Uterus (tissue), 4 donors: Measurements from ENCODE around the gene SPATA16. TPM values are rescaled to one million over a fixed set of nuclear protein-coding genes. Genes with fewer than 3 reads are reported as not detected.

Source experiments
- DNase-seq, 2 donors: peaks; one replicate each; pipeline ENCODE4 v3.0.0-alpha.2; 2019 to 2020
- H3K27ac ChIP-seq, 2 donors: fragments of 200-600 bp; sonication (generic); 1 replicate in 1 of 2; 2 replicates in 1 of 2; pipeline ENCODE4 v1.5.1; 2016 to 2018
- H3K27me3 ChIP-seq, 2 donors: fragments of 200-600 bp; sonication (generic); one replicate each; pipeline ENCODE4 v1.5.1; 2018 to 2019; ENCODE audit warnings: control low read depth in 1 of 2
- H3K36me3 ChIP-seq, 2 donors: fragments of 200-600 bp; sonication (generic); one replicate each; pipeline ENCODE4 v1.5.1; 2019; ENCODE audit warnings: control low read depth in 1 of 2
- H3K4me1 ChIP-seq, 2 donors: fragments of 200-600 bp; sonication (generic); one replicate each; pipeline ENCODE4 v1.5.1; 2018 to 2019; ENCODE audit warnings: control low read depth in 1 of 2
- H3K4me3 ChIP-seq, 2 donors: fragments of 200-600 bp; sonication (generic); 1 replicate in 1 of 2; 2 replicates in 1 of 2; pipeline ENCODE4 v1.5.1; 2018 to 2019; ENCODE audit warnings: mild to moderate bottlenecking in 1 of 2
- H3K9me3 ChIP-seq, 2 donors: fragments of 200-600 bp; sonication (generic); one replicate each; pipeline ENCODE4 v1.5.1; 2019; ENCODE audit warnings: control low read depth in 1 of 2
- CTCF ChIP-seq, 4 experiments: fragments of 200-600 bp in 2 of 4; fragments of 450-650 bp in 2 of 4; sonication (generic) in 2 of 4; IDR thresholded peaks; one replicate each; pipeline ENCODE4 v1.5.1; 2016 to 2019; ENCODE audit warnings: antibody characterized with exemption in 4 of 4, mild to moderate bottlenecking in 2 of 4, moderate library complexity in 1 of 4
- POLR2A ChIP-seq, 2 donors: fragments of 450-650 bp; IDR thresholded peaks; one replicate each; pipeline ENCODE4 v1.6.1; 2016; ENCODE audit warnings: antibody characterized with exemption in 2 of 2, mild to moderate bottlenecking in 1 of 2, moderate library complexity in 1 of 2
- intact Hi-C: fragments of 100-400 bp; cut with DNase I; formaldehyde crosslinking; loops from one replicate; pipeline ENCODE4 v1.15.1; 2023; ENCODE audit warnings: low total_unique reads
- total RNA-seq, 4 donors: library from RNA; depleted of rRNA in 3 of 4; stranded (reverse); fragments of >200 nt in 3 of 4; gene quantifications; one replicate each; pipeline versions ENCODE4 v1.1.0 to v1.2.4, GENCODE V29; 2014 to 2023
- donor health status: DM: yes; HTN: yes; CAD: no.

Gene SPATA16
- total RNA-seq, 4 donors from 2014 or later = not detected

GRCh38 chr3:172958565-172958964 lies 182.5 kb downstream of the SPATA16 start:
- no peaks in the 10 kb centered on the region for H3K4me1 ChIP-seq
- TF ChIP-seq POLR2A (IDR thresholded peaks at IDR 0.05) = no peak
- no peak for TF ChIP-seq CTCF (IDR thresholded peaks at IDR 0.05)
- no peak overlapping the region for H3K4me3 ChIP-seq
- no peak overlapping the region for H3K27ac ChIP-seq
- peaks cover 0 to 2% of the 10 kb centered on the region in 2 donors for H3K36me3 ChIP-seq
- H3K9me3 ChIP-seq = no peaks in the 10 kb centered on the region
- intact Hi-C loops = no loop called here
- no peaks in the 10 kb centered on the region for H3K27me3 ChIP-seq
- no peak for DNase-seq

- no peak overlapping the region for H3K27ac ChIP-seq
- intact Hi-C loops = no loop called here
Measured at GRCh38 chr3:172953571-172953970, 187.5 kb downstream of the SPATA16 start.

GRCh38 chr3:172951511-172951910 lies 189.5 kb downstream of the SPATA16 start:
- intact Hi-C loops = no loop called here
- TF ChIP-seq POLR2A (IDR thresholded peaks at IDR 0.05) (no peak), CTCF (IDR thresholded peaks at IDR 0.05) (no peak)
- H3K4me1 ChIP-seq = no peaks in the 10 kb centered on the region
- H3K4me3 ChIP-seq = no peak overlapping the region
- no peak for DNase-seq
- H3K27ac ChIP-seq = no peak overlapping the region
- H3K9me3 ChIP-seq = no peaks in the 10 kb centered on the region
- no peaks in the 10 kb centered on the region for H3K27me3 ChIP-seq
- H3K36me3 ChIP-seq = no peaks in the 10 kb centered on the region

More at GRCh38 chr3:172953571-172953970, 187.5 kb downstream of the SPATA16 start:
- Histone ChIP-seq H3K36me3 (peaks cover 0 to 2% of the 10 kb centered on the region in 2 donors), H3K27me3 (no peaks in the 10 kb centered on the region), H3K9me3 (no peaks in the 10 kb centered on the region), H3K4me1 (no peaks in the 10 kb centered on the region), H3K4me3 (no peak overlapping the region)
- DNase-seq = no peak
- TF ChIP-seq POLR2A (IDR thresholded peaks at IDR 0.05) (no peak), CTCF (IDR thresholded peaks at IDR 0.05) (no peak)

GRCh38 chr3:172946061-172946460 lies 195.0 kb downstream of the SPATA16 start:
- H3K4me3 ChIP-seq = no peak overlapping the region
- H3K27me3 ChIP-seq = no peaks in the 10 kb centered on the region
- no peak for DNase-seq
- no peaks in the 10 kb centered on the region for H3K9me3 ChIP-seq
- no peaks in the 10 kb centered on the region for H3K36me3 ChIP-seq
- no peak overlapping the region for H3K27ac ChIP-seq
- intact Hi-C loops = no loop called here
- TF ChIP-seq POLR2A (IDR thresholded peaks at IDR 0.05) (no peak), CTCF (IDR thresholded peaks at IDR 0.05) (no peak)
- no peaks in the 10 kb centered on the region for H3K4me1 ChIP-seq

- no peaks in the 10 kb centered on the region for H3K27me3 ChIP-seq
- DNase-seq = no peak
- intact Hi-C loops = no loop called here
Measured at GRCh38 chr3:172939651-172940293, 201.3 kb downstream of the SPATA16 start.

More at GRCh38 chr3:172939651-172940293, 201.3 kb downstream of the SPATA16 start:
- no peaks in the 10 kb centered on the region for H3K4me1 ChIP-seq
- H3K4me3 ChIP-seq = no peak overlapping the region
- H3K36me3 ChIP-seq = no peaks in the 10 kb centered on the region
- no peaks in the 10 kb centered on the region for H3K9me3 ChIP-seq
- H3K27ac ChIP-seq = no peak overlapping the region
- TF ChIP-seq POLR2A (IDR thresholded peaks at IDR 0.05) = no peak
- TF ChIP-seq CTCF (IDR thresholded peaks at IDR 0.05) = no peak
